GM12878 (cell line): ENCODE results near the gene METTL23. TPM values are rescaled to one million over a fixed set of nuclear protein-coding genes. Genes with fewer than 3 reads are reported as not detected.

ENCODE experiments used
- ATAC-seq: fragments of 200-7000 bp; cut with Tn5 transposase; 3 replicates; pipeline ENCODE4 v1.9.1; 2020; ENCODE audit warnings: mild to moderate bottlenecking, moderate library complexity
- BruUV-seq: library from RNA; stranded (reverse); fragments of 400-500 nt; replicated peaks from 2 replicates; lab custom pipeline; 2021; lab: Mats Ljungman, UMichigan
- CTCF ChIA-PET: fragments of 300-600 bp; sonication (Branson Sonifier 250); formaldehyde crosslinking; extraction: SDS; loops from one replicate; lab custom pipeline; 2021; ENCODE audit warnings: inconsistent platforms; lab: Yijun Ruan, JAX
- POLR2A ChIA-PET: fragments of 350-600 bp; formaldehyde crosslinking; extraction: SDS; loops from one replicate; lab custom pipeline; 2021; ENCODE audit warnings: inconsistent platforms; lab: Charles Lee
- RAD21 ChIA-PET: fragments of 300-600 bp; sonication (Branson Sonifier 250); formaldehyde crosslinking; loops from one replicate; lab custom pipeline; 2023; ENCODE audit warnings: antibody characterized with exemption; ENCODE audit not compliant: unreplicated experiment; lab: Charles Lee
- SMC1A ChIA-PET: fragments of 300-600 bp; sonication (Branson Sonifier 250); formaldehyde crosslinking; loops from one replicate; lab custom pipeline; 2023; ENCODE audit not compliant: unreplicated experiment, uncharacterized antibody; lab: Charles Lee
- DNase-seq: peaks from one replicate; pipeline ENCODE4 v3.0.0-alpha.2; 2011; ENCODE audit warnings: low read depth, low spot score
- FAIRE-seq: peaks from 3 replicates; lab custom pipeline; 2011; peaks lifted over from hg19 to GRCh38; lab: Jason Lieb, UNC
- H2AFZ ChIP-seq: 2 replicates; pipeline ENCODE4 v1.6.0; 2011; ENCODE audit warnings: low read depth, low read length, control low read depth; ENCODE audit not compliant: control insufficient read depth
- H3K27ac ChIP-seq: 2 replicates; pipeline ENCODE4 v1.5.1; 2011; ENCODE audit warnings: control low read depth; ENCODE audit not compliant: control insufficient read depth, insufficient read depth
- H3K27me3 ChIP-seq, 2 experiments: replicated peaks in 1 of 2; 2 replicates each; pipeline versions ENCODE4 v1.6.0 to v1.6.1; 2011; ENCODE audit warnings: low read length in 1 of 2; ENCODE audit not compliant: control insufficient read depth in 2 of 2, insufficient read depth in 2 of 2
- H3K36me3 ChIP-seq, 2 experiments: 2 replicates each; pipeline ENCODE4 v1.5.1; 2011; ENCODE audit warnings: low read length in 1 of 2; ENCODE audit not compliant: control insufficient read depth in 2 of 2, insufficient read depth in 2 of 2
- H3K4me1 ChIP-seq: 2 replicates; pipeline ENCODE4 v1.6.1; 2011; ENCODE audit warnings: mild to moderate bottlenecking, low read length, moderate library complexity, mixed read lengths; ENCODE audit not compliant: control insufficient read depth, insufficient read depth
- H3K4me2 ChIP-seq: 2 replicates; pipeline ENCODE4 v1.6.0; 2011; ENCODE audit warnings: control low read depth; ENCODE audit not compliant: control insufficient read depth, insufficient read depth
- H3K4me3 ChIP-seq: fragments of 200-600 bp; sonication (generic); 2 replicates; pipeline ENCODE4 v1.5.1; 2016
- H3K79me2 ChIP-seq: 2 replicates; pipeline ENCODE4 v1.6.0; 2011; ENCODE audit warnings: low read length; ENCODE audit not compliant: control insufficient read depth, insufficient read depth
- H3K9ac ChIP-seq: 2 replicates; pipeline ENCODE4 v1.8.0; 2011; ENCODE audit warnings: low read length, control low read depth, mixed read lengths; ENCODE audit not compliant: control insufficient read depth, insufficient read depth
- H3K9me3 ChIP-seq: replicated peaks from 3 replicates; pipeline ENCODE4 v1.5.1; 2011; ENCODE audit warnings: mild to moderate bottlenecking, low read length; ENCODE audit not compliant: control insufficient read depth, insufficient read depth
- H4K20me1 ChIP-seq: 2 replicates; pipeline ENCODE4 v1.6.0; 2011; ENCODE audit not compliant: control insufficient read depth, insufficient read depth
- ATF7 ChIP-seq: fragments of 450-650 bp; IDR thresholded peaks from 2 replicates; pipeline ENCODE4 v1.6.1; 2016; ENCODE audit warnings: low read depth, mild to moderate bottlenecking
- DPF2 ChIP-seq: fragments of 450-650 bp; IDR thresholded peaks from 2 replicates; pipeline ENCODE4 v1.6.1; 2017; ENCODE audit warnings: mild to moderate bottlenecking
- HCFC1 ChIP-seq: fragments of 150-350 bp; IDR thresholded peaks from 2 replicates; pipeline ENCODE4 v1.6.1; 2014; ENCODE audit warnings: low read length
- MTA3 ChIP-seq: IDR thresholded peaks from 2 replicates; pipeline ENCODE4 v1.6.1; 2012; ENCODE audit warnings: low read length, inconsistent platforms, borderline replicate concordance
- POLR2AphosphoS2 ChIP-seq: IDR thresholded peaks from 2 replicates; pipeline ENCODE4 v1.6.1; 2011; ENCODE audit warnings: low read depth, mild to moderate bottlenecking, low read length, improper control_type of control experiment, moderate library complexity
- POLR2AphosphoS5 ChIP-seq: IDR thresholded peaks from 2 replicates; pipeline ENCODE4 v1.6.1; 2011; ENCODE audit warnings: mild to moderate bottlenecking, low read length, inconsistent platforms
- TARDBP ChIP-seq: IDR thresholded peaks from 2 replicates; pipeline ENCODE4 v1.6.1; 2016; ENCODE audit warnings: borderline replicate concordance
- TCF7 ChIP-seq: IDR thresholded peaks from 2 replicates; pipeline ENCODE4 v1.6.1; 2014; ENCODE audit warnings: antibody characterized with exemption, borderline replicate concordance
- WGBS: methylation state at CpG from one replicate; pipeline ENCODE4 v1.1.6; 2016; ENCODE audit warnings: low lambda C conversion rate; ENCODE audit not compliant: insufficient replicate concordance, insufficient coverage; ENCODE audit errors: missing lambda C conversion rate; 5-methylcytosine and 5-hydroxymethylcytosine counted together
- in situ Hi-C: fragments of 300-500 bp; cut with MboI; formaldehyde crosslinking; loops from 9 replicates; pipeline ENCODE4 v1.14.3; 2018; ENCODE audit warnings: mixed read lengths
- intact Hi-C: fragments of 100-400 bp; cut with micrococcal nuclease; formaldehyde crosslinking; loops from one replicate; pipeline ENCODE4 v1.14.2; 2022; ENCODE audit not compliant: unreplicated experiment
- polyA plus RNA-seq, 11 experiments: library from polyadenylated mRNA; depleted of rRNA in 4 of 11; unstranded in 6 of 11; stranded (reverse) in 5 of 11; fragments of >200 nt; fragmentation: Nextera tagmentation in 4 of 11; fragmentation: Illumina TruSeq in 1 of 11; extraction: Ambion mirVana in 4 of 11; extraction: Trizol in 1 of 11; gene quantifications; 1 replicate in 1 of 11; 2 replicates in 10 of 11; pipeline versions ENCODE4 v1.2.1 to v1.2.3, GENCODE V29; 2011 to 2016; ENCODE audit warnings: inconsistent platforms in 2 of 11, missing spikeins in 2 of 11, low read depth in 1 of 11
- total RNA-seq, 4 experiments: library from RNA; depleted of rRNA in 3 of 4; stranded (reverse); fragments of >200 nt in 3 of 4; fragmentation: Illumina TruSeq in 1 of 4; extraction: Trizol in 1 of 4; gene quantifications; 2 replicates each; pipeline versions ENCODE4 v1.2.1 to v1.2.3, GENCODE V29; 2013 to 2021
- TF ChIP-seq, protein P1 (sequence below): IDR thresholded peaks from 2 replicates; pipeline ENCODE4 v1.6.1; 2012; ENCODE audit warnings: low read depth, low read length, improper control_type of control experiment
- TF ChIP-seq, protein P2 (sequence below): IDR thresholded peaks from 2 replicates; pipeline ENCODE4 v1.6.1; 2011; ENCODE audit warnings: borderline replicate concordance, low read depth, mild to moderate bottlenecking, moderate library complexity, low read length; ENCODE audit not compliant: insufficient read depth, poor library complexity, severe bottlenecking
- TF ChIP-seq, protein P3 (sequence below): fragments of 450-650 bp; formaldehyde crosslinking; IDR thresholded peaks from 2 replicates; pipeline ENCODE4 v1.5.0; 2022; ENCODE audit warnings: mild to moderate bottlenecking, missing genetic modification characterization
- TF ChIP-seq, protein P4 (sequence below): fragments of 450-650 bp; IDR thresholded peaks from 2 replicates; pipeline ENCODE4 v1.6.1; 2016; ENCODE audit warnings: mild to moderate bottlenecking, moderate library complexity, borderline replicate concordance

The METTL23 gene
- total and polyA plus RNA-seq, 10 of the 15 experiments (the other 5 are each of a cell fraction or from before 2014, with no cell fraction given): 25.6 to 61.5 (median 30.9) TPM

DNA sequence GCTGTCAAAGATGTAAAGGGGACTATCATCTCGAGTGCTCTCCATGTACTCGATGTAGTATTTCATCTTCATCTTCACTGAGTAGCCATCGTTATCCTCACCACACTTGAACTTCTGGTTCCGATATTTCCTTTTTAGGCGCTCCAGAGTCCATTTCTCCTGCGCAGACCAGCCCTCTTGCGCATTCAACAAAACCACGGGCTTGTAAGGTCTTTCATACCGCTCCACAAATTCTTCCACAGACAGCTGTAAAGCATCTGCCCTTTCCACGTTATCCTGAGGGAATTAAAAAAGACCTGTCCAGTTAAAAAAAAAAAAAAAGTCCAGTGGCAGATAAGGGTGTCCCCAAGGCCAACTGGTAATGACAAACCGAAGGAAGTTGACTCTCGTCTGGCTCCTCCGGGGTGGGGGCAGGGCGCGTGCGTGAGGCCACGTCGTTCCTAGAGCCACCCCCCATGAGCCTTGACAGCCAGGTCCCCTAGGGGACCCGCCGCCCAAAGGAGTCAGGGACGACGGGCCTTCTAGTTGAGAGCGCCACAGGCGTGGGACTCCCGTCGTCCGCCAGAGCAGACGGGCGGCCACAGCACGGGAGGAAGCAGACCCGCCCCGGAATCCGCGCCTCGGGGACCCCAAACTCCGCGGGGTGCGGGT is 934 bp upstream of the METTL23 start:
- H3K36me3 ChIP-seq: peaks cover 4 to 18% of the 10 kb centered on the region in 2 experiments; a peak in 3 of 4 replicates
- WGBS: under 1% methylated on average over 38 of the region's 38 CpGs
- in situ Hi-C loops (no loop called here), intact Hi-C loops (loop anchor here (5.0 kb wide), 1 partner anchor 112 kb away; no protein-coding TSS in a partner anchor)
- H3K4me1 ChIP-seq: no peaks in the 10 kb centered on the region
- H4K20me1 ChIP-seq: no peaks in the 10 kb centered on the region
- H3K4me3 ChIP-seq: peak overlapping the region; percentile 97
- no peak for DNase-seq
- peak; percentile 50 for ATAC-seq
- ChIA-PET POLR2A (interaction anchor here (0.6 to 4.4 kb wide), 6 partner anchors 11 to 368 kb away, joined by 3 to 60 read pairs (median 4); partner anchors contain the start of genes MFSD11 and SRSF2), SMC1A (interaction anchor here (1.0 to 1.2 kb wide), 2 partner anchors 15 to 21 kb away, joined by 3 read pairs; partner anchors contain the start of gene MXRA7), CTCF (interaction anchor here (1.6 to 7.2 kb wide), 3 partner anchors 10 to 202 kb away, joined by 6 to 65 read pairs (median 12); no protein-coding TSS in a partner anchor), RAD21 (interaction anchor here (0.6 to 1.2 kb wide), 3 partner anchors 8 to 415 kb away, joined by 3 to 4 read pairs (median 3); partner anchors contain the start of gene SEC14L1)
- H3K9me3 ChIP-seq: no peaks in the 10 kb centered on the region
- no peaks in the 10 kb centered on the region for H3K27me3 ChIP-seq
- H3K9ac ChIP-seq: peak overlapping the region; percentile 76
- peak overlapping the region; percentile 78 for H2AFZ ChIP-seq
- no peak for FAIRE-seq
- no TSS peak for BruUV-seq
- H3K27ac ChIP-seq: peak overlapping the region; percentile 98
- H3K79me2 ChIP-seq: peaks cover 65% of the 10 kb centered on the region
- peak overlapping the region; percentile 68 for H3K4me2 ChIP-seq
- no peak for TF ChIP-seq POLR2AphosphoS5
- TF ChIP-seq, protein P1, sequence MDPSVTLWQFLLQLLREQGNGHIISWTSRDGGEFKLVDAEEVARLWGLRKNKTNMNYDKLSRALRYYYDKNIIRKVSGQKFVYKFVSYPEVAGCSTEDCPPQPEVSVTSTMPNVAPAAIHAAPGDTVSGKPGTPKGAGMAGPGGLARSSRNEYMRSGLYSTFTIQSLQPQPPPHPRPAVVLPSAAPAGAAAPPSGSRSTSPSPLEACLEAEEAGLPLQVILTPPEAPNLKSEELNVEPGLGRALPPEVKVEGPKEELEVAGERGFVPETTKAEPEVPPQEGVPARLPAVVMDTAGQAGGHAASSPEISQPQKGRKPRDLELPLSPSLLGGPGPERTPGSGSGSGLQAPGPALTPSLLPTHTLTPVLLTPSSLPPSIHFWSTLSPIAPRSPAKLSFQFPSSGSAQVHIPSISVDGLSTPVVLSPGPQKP: 0 out of 2 replicates have a peak, but pooled peaks have one; percentile 26
- TF ChIP-seq ATF7: peak; percentile 27; the same call in 1 of the 2 replicates
- TF ChIP-seq TCF7: no peak
- peak; percentile 51; the same call in 1 of the 2 replicates for TF ChIP-seq POLR2AphosphoS2
- 0 out of 2 replicates have a peak, but pooled peaks have one; percentile 75 for TF ChIP-seq DPF2
- no peak for TF ChIP-seq TARDBP
- TF ChIP-seq, protein P2, sequence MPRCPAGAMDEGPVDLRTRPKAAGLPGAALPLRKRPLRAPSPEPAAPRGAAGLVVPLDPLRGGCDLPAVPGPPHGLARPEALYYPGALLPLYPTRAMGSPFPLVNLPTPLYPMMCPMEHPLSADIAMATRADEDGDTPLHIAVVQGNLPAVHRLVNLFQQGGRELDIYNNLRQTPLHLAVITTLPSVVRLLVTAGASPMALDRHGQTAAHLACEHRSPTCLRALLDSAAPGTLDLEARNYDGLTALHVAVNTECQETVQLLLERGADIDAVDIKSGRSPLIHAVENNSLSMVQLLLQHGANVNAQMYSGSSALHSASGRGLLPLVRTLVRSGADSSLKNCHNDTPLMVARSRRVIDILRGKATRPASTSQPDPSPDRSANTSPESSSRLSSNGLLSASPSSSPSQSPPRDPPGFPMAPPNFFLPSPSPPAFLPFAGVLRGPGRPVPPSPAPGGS: no peak
- TF ChIP-seq, protein P3, sequence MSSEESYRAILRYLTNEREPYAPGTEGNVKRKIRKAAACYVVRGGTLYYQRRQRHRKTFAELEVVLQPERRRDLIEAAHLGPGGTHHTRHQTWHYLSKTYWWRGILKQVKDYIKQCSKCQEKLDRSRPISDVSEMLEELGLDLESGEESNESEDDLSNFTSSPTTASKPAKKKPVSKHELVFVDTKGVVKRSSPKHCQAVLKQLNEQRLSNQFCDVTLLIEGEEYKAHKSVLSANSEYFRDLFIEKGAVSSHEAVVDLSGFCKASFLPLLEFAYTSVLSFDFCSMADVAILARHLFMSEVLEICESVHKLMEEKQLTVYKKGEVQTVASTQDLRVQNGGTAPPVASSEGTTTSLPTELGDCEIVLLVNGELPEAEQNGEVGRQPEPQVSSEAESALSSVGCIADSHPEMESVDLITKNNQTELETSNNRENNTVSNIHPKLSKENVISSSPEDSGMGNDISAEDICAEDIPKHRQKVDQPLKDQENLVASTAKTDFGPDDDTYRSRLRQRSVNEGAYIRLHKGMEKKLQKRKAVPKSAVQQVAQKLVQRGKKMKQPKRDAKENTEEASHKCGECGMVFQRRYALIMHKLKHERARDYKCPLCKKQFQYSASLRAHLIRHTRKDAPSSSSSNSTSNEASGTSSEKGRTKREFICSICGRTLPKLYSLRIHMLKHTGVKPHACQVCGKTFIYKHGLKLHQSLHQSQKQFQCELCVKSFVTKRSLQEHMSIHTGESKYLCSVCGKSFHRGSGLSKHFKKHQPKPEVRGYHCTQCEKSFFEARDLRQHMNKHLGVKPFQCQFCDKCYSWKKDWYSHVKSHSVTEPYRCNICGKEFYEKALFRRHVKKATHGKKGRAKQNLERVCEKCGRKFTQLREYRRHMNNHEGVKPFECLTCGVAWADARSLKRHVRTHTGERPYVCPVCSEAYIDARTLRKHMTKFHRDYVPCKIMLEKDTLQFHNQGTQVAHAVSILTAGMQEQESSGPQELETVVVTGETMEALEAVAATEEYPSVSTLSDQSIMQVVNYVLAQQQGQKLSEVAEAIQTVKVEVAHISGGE: no peak
- TF ChIP-seq, protein P4, sequence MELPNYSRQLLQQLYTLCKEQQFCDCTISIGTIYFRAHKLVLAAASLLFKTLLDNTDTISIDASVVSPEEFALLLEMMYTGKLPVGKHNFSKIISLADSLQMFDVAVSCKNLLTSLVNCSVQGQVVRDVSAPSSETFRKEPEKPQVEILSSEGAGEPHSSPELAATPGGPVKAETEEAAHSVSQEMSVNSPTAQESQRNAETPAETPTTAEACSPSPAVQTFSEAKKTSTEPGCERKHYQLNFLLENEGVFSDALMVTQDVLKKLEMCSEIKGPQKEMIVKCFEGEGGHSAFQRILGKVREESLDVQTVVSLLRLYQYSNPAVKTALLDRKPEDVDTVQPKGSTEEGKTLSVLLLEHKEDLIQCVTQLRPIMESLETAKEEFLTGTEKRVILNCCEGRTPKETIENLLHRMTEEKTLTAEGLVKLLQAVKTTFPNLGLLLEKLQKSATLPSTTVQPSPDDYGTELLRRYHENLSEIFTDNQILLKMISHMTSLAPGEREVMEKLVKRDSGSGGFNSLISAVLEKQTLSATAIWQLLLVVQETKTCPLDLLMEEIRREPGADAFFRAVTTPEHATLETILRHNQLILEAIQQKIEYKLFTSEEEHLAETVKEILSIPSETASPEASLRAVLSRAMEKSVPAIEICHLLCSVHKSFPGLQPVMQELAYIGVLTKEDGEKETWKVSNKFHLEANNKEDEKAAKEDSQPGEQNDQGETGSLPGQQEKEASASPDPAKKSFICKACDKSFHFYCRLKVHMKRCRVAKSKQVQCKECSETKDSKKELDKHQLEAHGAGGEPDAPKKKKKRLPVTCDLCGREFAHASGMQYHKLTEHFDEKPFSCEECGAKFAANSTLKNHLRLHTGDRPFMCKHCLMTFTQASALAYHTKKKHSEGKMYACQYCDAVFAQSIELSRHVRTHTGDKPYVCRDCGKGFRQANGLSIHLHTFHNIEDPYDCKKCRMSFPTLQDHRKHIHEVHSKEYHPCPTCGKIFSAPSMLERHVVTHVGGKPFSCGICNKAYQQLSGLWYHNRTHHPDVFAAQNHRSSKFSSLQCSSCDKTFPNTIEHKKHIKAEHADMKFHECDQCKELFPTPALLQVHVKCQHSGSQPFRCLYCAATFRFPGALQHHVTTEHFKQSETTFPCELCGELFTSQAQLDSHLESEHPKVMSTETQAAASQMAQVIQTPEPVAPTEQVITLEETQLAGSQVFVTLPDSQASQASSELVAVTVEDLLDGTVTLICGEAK: no peak
- no peak for TF ChIP-seq HCFC1
- no peak for TF ChIP-seq MTA3
